ENCODE measurements around the gene CMSS1.

Gene CMSS1

DNA sequence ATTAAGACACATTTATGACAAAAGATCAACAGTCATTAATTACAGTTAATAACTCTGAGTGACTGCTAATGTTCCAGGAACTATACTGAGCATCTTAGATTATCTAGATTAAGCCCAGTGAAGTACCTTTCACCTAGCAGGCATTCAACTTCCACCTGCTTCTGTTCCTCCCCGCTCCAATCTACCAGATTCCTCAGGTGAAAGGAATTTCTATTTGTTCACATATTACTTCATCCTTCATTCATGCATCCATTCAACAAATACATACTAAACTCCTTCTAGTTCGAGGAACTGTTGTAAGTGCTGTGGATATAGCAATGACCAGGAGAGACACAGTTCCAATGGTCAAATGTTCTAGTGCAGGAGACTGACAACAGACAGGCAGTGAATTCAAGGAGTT is 157.3 kb downstream of the CMSS1 start:
- Histone ChIP-seq H3K4me1 (ENCODE audit: insufficient read depth, low read length, severe bottlenecking) (no peaks in the 10 kb centered on the region), H3K27me3 (ENCODE audit: insufficient read depth, low read length) (no peaks in the 10 kb centered on the region), H2AFZ (ENCODE audit: low read length) (no peak overlapping the region), H3F3A (ENCODE audit: insufficient read depth, low read length) (no peaks in the 10 kb centered on the region), H3K4me3 (ENCODE audit: low read depth, low read length, poor library complexity, severe bottlenecking) (no peak overlapping the region), H4K20me1 (ENCODE audit: insufficient read depth, low read length) (no peaks in the 10 kb centered on the region), H3K9ac (ENCODE audit: low read length) (no peak overlapping the region), H3K27ac (ENCODE audit: low read depth, low read length, poor library complexity, severe bottlenecking) (no peak overlapping the region), H3K9me3 (ENCODE audit: low read length) (no peaks in the 10 kb centered on the region), H3K79me2 (ENCODE audit: insufficient read depth, low read length) (no peaks in the 10 kb centered on the region), H3K9me2 (ENCODE audit: low read depth, low read length) (no peaks in the 10 kb centered on the region), H3K36me3 (ENCODE audit: insufficient read depth, low read length) (no peaks in the 10 kb centered on the region), H3K4me2 (ENCODE audit: low read length) (no peak overlapping the region)
- TF ChIP-seq EZH2 (IDR thresholded peaks at IDR 0.05; ENCODE audit: borderline replicate concordance, low read length), result no peak
- TF ChIP-seq, protein P1, sequence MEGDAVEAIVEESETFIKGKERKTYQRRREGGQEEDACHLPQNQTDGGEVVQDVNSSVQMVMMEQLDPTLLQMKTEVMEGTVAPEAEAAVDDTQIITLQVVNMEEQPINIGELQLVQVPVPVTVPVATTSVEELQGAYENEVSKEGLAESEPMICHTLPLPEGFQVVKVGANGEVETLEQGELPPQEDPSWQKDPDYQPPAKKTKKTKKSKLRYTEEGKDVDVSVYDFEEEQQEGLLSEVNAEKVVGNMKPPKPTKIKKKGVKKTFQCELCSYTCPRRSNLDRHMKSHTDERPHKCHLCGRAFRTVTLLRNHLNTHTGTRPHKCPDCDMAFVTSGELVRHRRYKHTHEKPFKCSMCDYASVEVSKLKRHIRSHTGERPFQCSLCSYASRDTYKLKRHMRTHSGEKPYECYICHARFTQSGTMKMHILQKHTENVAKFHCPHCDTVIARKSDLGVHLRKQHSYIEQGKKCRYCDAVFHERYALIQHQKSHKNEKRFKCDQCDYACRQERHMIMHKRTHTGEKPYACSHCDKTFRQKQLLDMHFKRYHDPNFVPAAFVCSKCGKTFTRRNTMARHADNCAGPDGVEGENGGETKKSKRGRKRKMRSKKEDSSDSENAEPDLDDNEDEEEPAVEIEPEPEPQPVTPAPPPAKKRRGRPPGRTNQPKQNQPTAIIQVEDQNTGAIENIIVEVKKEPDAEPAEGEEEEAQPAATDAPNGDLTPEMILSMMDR (IDR thresholded peaks at IDR 0.05; ENCODE audit: low read length), result no peak

GRCh38 chr3:99976584-99976983 is 158.9 kb downstream of the CMSS1 start:
- Histone ChIP-seq H3K27me3 (ENCODE audit: insufficient read depth, low read length) (no peaks in the 10 kb centered on the region), H3K9me2 (ENCODE audit: low read depth, low read length) (no peaks in the 10 kb centered on the region), H3K4me2 (ENCODE audit: low read length) (no peak overlapping the region), H3F3A (ENCODE audit: insufficient read depth, low read length) (no peaks in the 10 kb centered on the region), H4K20me1 (ENCODE audit: insufficient read depth, low read length) (no peaks in the 10 kb centered on the region), H3K36me3 (ENCODE audit: insufficient read depth, low read length) (no peaks in the 10 kb centered on the region), H3K9me3 (ENCODE audit: low read length) (no peaks in the 10 kb centered on the region), H3K9ac (ENCODE audit: low read length) (no peak overlapping the region), H3K27ac (ENCODE audit: low read depth, low read length, poor library complexity, severe bottlenecking) (no peak overlapping the region), H3K79me2 (ENCODE audit: insufficient read depth, low read length) (no peaks in the 10 kb centered on the region), H2AFZ (ENCODE audit: low read length) (no peak overlapping the region), H3K4me3 (ENCODE audit: low read depth, low read length, poor library complexity, severe bottlenecking) (no peak overlapping the region), H3K4me1 (ENCODE audit: insufficient read depth, low read length, severe bottlenecking) (no peaks in the 10 kb centered on the region)
- TF ChIP-seq, protein P1 (IDR thresholded peaks at IDR 0.05; ENCODE audit: low read length), result no peak
- TF ChIP-seq EZH2 (IDR thresholded peaks at IDR 0.05; ENCODE audit: borderline replicate concordance, low read length), result no peak

DNA sequence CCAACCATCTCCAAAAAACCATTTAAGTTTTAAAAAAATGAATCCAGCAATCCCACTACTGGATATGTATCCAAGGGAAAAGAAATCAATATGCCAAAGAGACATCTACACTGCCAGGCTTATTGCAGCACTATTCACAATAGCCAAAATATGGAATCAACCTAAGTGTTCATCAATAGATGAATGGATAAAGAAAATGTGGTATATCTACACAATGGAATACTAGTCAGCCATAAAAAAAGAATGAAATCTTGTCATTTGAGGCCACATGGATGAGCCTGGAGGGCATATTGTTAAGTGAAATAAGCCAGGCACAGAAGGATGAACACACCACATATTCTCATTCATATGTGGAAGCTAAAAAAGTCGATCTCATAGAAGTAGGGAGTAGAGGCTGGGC is 160.6 kb downstream of the CMSS1 start:
- Histone ChIP-seq H3K4me3 (ENCODE audit: low read depth, low read length, poor library complexity, severe bottlenecking) (no peak overlapping the region), H3K4me1 (ENCODE audit: insufficient read depth, low read length, severe bottlenecking) (no peaks in the 10 kb centered on the region), H3K9ac (ENCODE audit: low read length) (no peak overlapping the region), H3K4me2 (ENCODE audit: low read length) (no peak overlapping the region), H3K36me3 (ENCODE audit: insufficient read depth, low read length) (no peaks in the 10 kb centered on the region), H3K9me3 (ENCODE audit: low read length) (no peaks in the 10 kb centered on the region), H3K79me2 (ENCODE audit: insufficient read depth, low read length) (no peaks in the 10 kb centered on the region), H3K9me2 (ENCODE audit: low read depth, low read length) (no peaks in the 10 kb centered on the region), H3F3A (ENCODE audit: insufficient read depth, low read length) (no peaks in the 10 kb centered on the region), H4K20me1 (ENCODE audit: insufficient read depth, low read length) (no peaks in the 10 kb centered on the region), H2AFZ (ENCODE audit: low read length) (no peak overlapping the region), H3K27me3 (ENCODE audit: insufficient read depth, low read length) (no peaks in the 10 kb centered on the region), H3K27ac (ENCODE audit: low read depth, low read length, poor library complexity, severe bottlenecking) (no peak overlapping the region)
- TF ChIP-seq EZH2 (IDR thresholded peaks at IDR 0.05; ENCODE audit: borderline replicate concordance, low read length), result no peak
- TF ChIP-seq, protein P1 (IDR thresholded peaks at IDR 0.05; ENCODE audit: low read length), result no peak

Data from OCI-LY1 (cell line).